HCT116 (cell line): ENCODE results near the gene PACS2. TPM values are rescaled to one million over a fixed set of nuclear protein-coding genes. Genes with fewer than 3 reads are reported as not detected.

Experiments
- ATAC-seq: fragments of 200-7000 bp; cut with Tn5 transposase; 2 replicates; pipeline ENCODE4 v1.9.1; 2020; ENCODE audit warnings: mild to moderate bottlenecking, moderate library complexity
- BruUV-seq: library from RNA; stranded (reverse); fragments of 400-500 nt; replicated peaks from 2 replicates; lab custom pipeline; 2021; lab: Mats Ljungman, UMichigan
- CTCF ChIA-PET: fragments of 300-600 bp; sonication (Branson Sonifier 250); formaldehyde crosslinking; loops from one replicate; lab custom pipeline; 2021; ENCODE audit warnings: antibody characterized with exemption; lab: Charles Lee
- POLR2A ChIA-PET: fragments of 300-600, 350-600 bp; sonication (Branson Sonifier 250); formaldehyde crosslinking; loops from one replicate; lab custom pipeline; 2021; ENCODE audit warnings: antibody characterized with exemption; lab: Charles Lee
- RAD21 ChIA-PET, 2 experiments: fragments of 300-600 bp; sonication (Branson Sonifier 250); formaldehyde crosslinking; loops; one replicate each; lab custom pipeline; 2023; ENCODE audit warnings: low total read pairs in 2 of 2; ENCODE audit not compliant: uncharacterized antibody in 2 of 2, unreplicated experiment in 2 of 2, low non-redundant PET in 1 of 2; lab: Charles Lee
- DNase-seq: peaks from one replicate; pipeline ENCODE4 v3.0.0-alpha.2; 2010; ENCODE audit warnings: low read depth, low spot score
- H2AFZ ChIP-seq: fragments of 200-600 bp; shearing (Covaris generic), sonication (generic); 2 replicates; pipeline ENCODE4 v1.6.1; 2017; ENCODE audit warnings: low read depth, mixed run types, mixed read lengths, antibody characterized with exemption, low read length; ENCODE audit not compliant: poor library complexity, severe bottlenecking
- H3K27ac ChIP-seq: 2 replicates; pipeline ENCODE4 v1.5.1; 2012; ENCODE audit warnings: low read depth, low read length
- H3K27me3 ChIP-seq: fragments of 200-600 bp; sonication (generic); 2 replicates; pipeline ENCODE4 v1.6.1; 2016; ENCODE audit warnings: mixed run types, low read length, mixed read lengths; ENCODE audit not compliant: insufficient read depth
- H3K36me3 ChIP-seq, 2 experiments: fragments of 200-500 bp in 1 of 2; fragments of 200-600 bp in 1 of 2; sonication (Bioruptor generic) in 1 of 2; sonication (generic) in 1 of 2; 2 replicates each; pipeline versions ENCODE4 v1.5.1 to v1.6.1; 2014 to 2016; ENCODE audit warnings: low read length in 2 of 2, inconsistent platforms in 1 of 2, mixed read lengths in 1 of 2, mixed run types in 1 of 2; ENCODE audit not compliant: insufficient read depth in 2 of 2, control insufficient read depth in 1 of 2
- H3K4me1 ChIP-seq, 2 experiments: fragments of 200-600 bp in 1 of 2; sonication (generic) in 1 of 2; 2 replicates each; pipeline versions ENCODE4 v1.5.1 to v1.6.1; 2012 to 2017; ENCODE audit warnings: low read length in 2 of 2, inconsistent platforms in 1 of 2, mild to moderate bottlenecking in 1 of 2, mixed read lengths in 1 of 2, mixed run types in 1 of 2, moderate library complexity in 1 of 2; ENCODE audit not compliant: insufficient read depth in 2 of 2, control insufficient read depth in 1 of 2
- H3K4me2 ChIP-seq: fragments of 200-600 bp; sonication (generic); 2 replicates; pipeline ENCODE4 v1.6.1; 2017; ENCODE audit warnings: mixed run types, low read length, mixed read lengths
- H3K4me3 ChIP-seq, 2 experiments: fragments of 200-600 bp in 1 of 2; sonication (generic) in 1 of 2; replicated peaks in 1 of 2; 2 replicates each; pipeline ENCODE4 v1.5.1; 2011 to 2016; ENCODE audit warnings: low read length in 2 of 2, control low read depth in 1 of 2, low read depth in 1 of 2, mild to moderate bottlenecking in 1 of 2, mixed read lengths in 1 of 2, mixed run types in 1 of 2
- H3K79me2 ChIP-seq: fragments of 200-600 bp; sonication (generic); 2 replicates; pipeline ENCODE4 v1.6.1; 2017; ENCODE audit warnings: mild to moderate bottlenecking, mixed run types, low read length, moderate library complexity, mixed read lengths; ENCODE audit not compliant: insufficient read depth
- H3K9ac ChIP-seq: fragments of 200-600 bp; sonication (generic); 2 replicates; pipeline ENCODE4 v1.6.1; 2016; ENCODE audit warnings: low read length, mixed read lengths
- H3K9me2 ChIP-seq: fragments of 200-600 bp; sonication (generic), shearing (Covaris generic); 2 replicates; pipeline ENCODE4 v1.6.1; 2017; ENCODE audit warnings: mixed run types, mild to moderate bottlenecking, moderate library complexity; ENCODE audit not compliant: insufficient read depth
- H3K9me3 ChIP-seq, 2 experiments: fragments of 200-500 bp in 1 of 2; fragments of 200-600 bp in 1 of 2; sonication (Bioruptor generic) in 1 of 2; sonication (generic) in 1 of 2; 2 replicates each; pipeline ENCODE4 v1.6.1; 2014 to 2017; ENCODE audit warnings: low read length in 2 of 2, mixed read lengths in 2 of 2, inconsistent platforms in 1 of 2, low read depth in 1 of 2, mild to moderate bottlenecking in 1 of 2, mixed run types in 1 of 2, moderate library complexity in 1 of 2; ENCODE audit not compliant: control insufficient read depth in 1 of 2, insufficient read depth in 1 of 2
- H4K20me1 ChIP-seq: fragments of 200-600 bp; sonication (generic), shearing (Covaris generic); 2 replicates; pipeline ENCODE4 v1.6.1; 2017; ENCODE audit warnings: mixed run types, mild to moderate bottlenecking, moderate library complexity; ENCODE audit not compliant: insufficient read depth
- ATF3 ChIP-seq: IDR thresholded peaks from 2 replicates; pipeline ENCODE4 v1.6.1; 2012
- CBX3 ChIP-seq: IDR thresholded peaks from 2 replicates; pipeline ENCODE4 v1.6.1; 2012; ENCODE audit warnings: low read depth
- CEBPB ChIP-seq: IDR thresholded peaks from 2 replicates; pipeline ENCODE4 v1.6.1; 2012; ENCODE audit warnings: low read depth
- CTCF ChIP-seq, 3 experiments: fragments of 200-600 bp in 1 of 3; sonication (generic) in 1 of 3; IDR thresholded peaks in 2 of 3; conservative IDR thresholded peaks in 1 of 3; 2 replicates each; pipeline ENCODE4 v1.5.1; 2012 to 2017; ENCODE audit warnings: low read depth in 2 of 3, low read length in 2 of 3, antibody characterized with exemption in 1 of 3, borderline replicate concordance in 1 of 3, control low read depth in 1 of 3, mild to moderate bottlenecking in 1 of 3, mixed read lengths in 1 of 3, mixed run types in 1 of 3, moderate library complexity in 1 of 3; ENCODE audit not compliant: insufficient read depth in 1 of 3
- EGR1 ChIP-seq: IDR thresholded peaks from 2 replicates; pipeline ENCODE4 v1.6.1; 2012; ENCODE audit warnings: low read depth
- ELF1 ChIP-seq: IDR thresholded peaks from 2 replicates; pipeline ENCODE4 v1.6.1; 2012; ENCODE audit warnings: low read depth, borderline replicate concordance
- EZH2 ChIP-seq: fragments of 200-600 bp; sonication (generic); IDR thresholded peaks from 2 replicates; pipeline ENCODE4 v1.6.1; 2017; ENCODE audit warnings: antibody characterized with exemption, mixed run types
- EZH2phosphoT487 ChIP-seq: fragments of 200-600 bp; IDR thresholded peaks from 2 replicates; pipeline ENCODE4 v1.6.1; 2018; ENCODE audit warnings: antibody characterized with exemption, borderline replicate concordance
- FOSL1 ChIP-seq: IDR thresholded peaks from 2 replicates; pipeline ENCODE4 v1.6.1; 2012; ENCODE audit warnings: low read depth
- MAX ChIP-seq: IDR thresholded peaks from 2 replicates; pipeline ENCODE4 v1.6.1; 2012
- RAD21 ChIP-seq: IDR thresholded peaks from 2 replicates; pipeline ENCODE4 v1.6.1; 2012; ENCODE audit warnings: low read depth, mild to moderate bottlenecking
- REST ChIP-seq: IDR thresholded peaks from 2 replicates; pipeline ENCODE4 v1.6.1; 2012; ENCODE audit warnings: low read depth
- SP1 ChIP-seq: IDR thresholded peaks from 2 replicates; pipeline ENCODE4 v1.6.1; 2012; ENCODE audit warnings: low read depth
- SRF ChIP-seq: IDR thresholded peaks from 2 replicates; pipeline ENCODE4 v1.6.1; 2012; ENCODE audit warnings: low read depth
- TCF7L2 ChIP-seq: IDR thresholded peaks from 2 replicates; pipeline ENCODE4 v1.7.0; 2011; ENCODE audit warnings: borderline replicate concordance, inconsistent platforms; ENCODE audit not compliant: insufficient read depth, insufficient read length; ENCODE audit errors: extremely low read depth
- ZBTB33 ChIP-seq: IDR thresholded peaks from 2 replicates; pipeline ENCODE4 v1.6.1; 2011; ENCODE audit warnings: mild to moderate bottlenecking, low read length, moderate library complexity; ENCODE audit not compliant: insufficient replicate concordance; ENCODE audit errors: extremely low read depth
- ZFX ChIP-seq: fragments of 450-650 bp; IDR thresholded peaks from 2 replicates; pipeline ENCODE4 v1.6.1; 2017
- ZNF274 ChIP-seq: fragments of 200-500 bp; sonication (Bioruptor generic); IDR thresholded peaks from 2 replicates; pipeline ENCODE4 v1.6.1; 2014; ENCODE audit warnings: mild to moderate bottlenecking, low read depth, low read length, inconsistent platforms
- intact Hi-C: fragments of 100-400 bp; cut with micrococcal nuclease; formaldehyde crosslinking; loops from 2 replicates; pipeline ENCODE4 v1.10.0; 2022
- total RNA-seq: library from RNA; stranded (reverse); gene quantifications from one replicate; pipeline ENCODE4 v1.2.1, GENCODE V29; 2021; ENCODE audit not compliant: unreplicated experiment

The PACS2 gene
- total RNA-seq, 1 experiment from 2014 or later: 75.5 TPM

GRCh38 chr14:105328678-105329390 lies 14.3 kb downstream of the PACS2 start:
- no peak overlapping the region for H3K9ac ChIP-seq
- BruUV-seq: no TSS peak
- TF ChIP-seq SRF: no peak
- TF ChIP-seq ELF1: no peak
- no peak for TF ChIP-seq EZH2
- no peak for TF ChIP-seq ZNF274
- TF ChIP-seq ZBTB33: no peak
- no peak for TF ChIP-seq CBX3
- TF ChIP-seq CEBPB: no peak
- TF ChIP-seq TCF7L2: no peak
- no peak for TF ChIP-seq ATF3
- no peak for TF ChIP-seq ZFX
- no peak for TF ChIP-seq EZH2phosphoT487
- no peak for TF ChIP-seq CTCF (IDR thresholded peaks at IDR 0.05 in 2 of 3, conservative IDR thresholded peaks at IDR 0.05 in 1 of 3; ENCODE audit: borderline replicate concordance in 1 of 3, insufficient read depth in 1 of 3, low read depth in 2 of 3, low read length in 2 of 3)
- TF ChIP-seq SP1: no peak
- no peak for TF ChIP-seq FOSL1
- TF ChIP-seq RAD21: no peak
- TF ChIP-seq MAX: no peak
- no peak for TF ChIP-seq REST
- TF ChIP-seq EGR1: no peak
- H3K27me3 ChIP-seq: no peaks in the 10 kb centered on the region
- no peaks in the 10 kb centered on the region for H3K9me3 ChIP-seq
- ATAC-seq (no peak), DNase-seq (no peak)
- ChIA-PET CTCF (no interaction called here), POLR2A (no interaction called here), RAD21 (no interaction called here)
- H3K36me3 ChIP-seq: no peaks in the 10 kb centered on the region
- no peak overlapping the region for H3K4me3 ChIP-seq
- peaks cover 59% of the 10 kb centered on the region for H3K79me2 ChIP-seq
- H3K4me1 ChIP-seq: peaks cover 17 to 20% of the 10 kb centered on the region in 2 experiments; a peak in 3 of 4 replicates
- H3K27ac ChIP-seq: no peak overlapping the region
- intact Hi-C loops: no loop called here
- no peak overlapping the region for H3K4me2 ChIP-seq
- H2AFZ ChIP-seq: no peak overlapping the region
- H3K9me2 ChIP-seq: no peaks in the 10 kb centered on the region
- H4K20me1 ChIP-seq: no peaks in the 10 kb centered on the region
